ENCODE measurements around the gene ALDOB. TPM values are rescaled to one million over a fixed set of nuclear protein-coding genes. Genes with fewer than 3 reads are reported as not detected.

The ALDOB gene
- total and polyA plus RNA-seq, 3 experiments from 2014 or later = not detected

DNA sequence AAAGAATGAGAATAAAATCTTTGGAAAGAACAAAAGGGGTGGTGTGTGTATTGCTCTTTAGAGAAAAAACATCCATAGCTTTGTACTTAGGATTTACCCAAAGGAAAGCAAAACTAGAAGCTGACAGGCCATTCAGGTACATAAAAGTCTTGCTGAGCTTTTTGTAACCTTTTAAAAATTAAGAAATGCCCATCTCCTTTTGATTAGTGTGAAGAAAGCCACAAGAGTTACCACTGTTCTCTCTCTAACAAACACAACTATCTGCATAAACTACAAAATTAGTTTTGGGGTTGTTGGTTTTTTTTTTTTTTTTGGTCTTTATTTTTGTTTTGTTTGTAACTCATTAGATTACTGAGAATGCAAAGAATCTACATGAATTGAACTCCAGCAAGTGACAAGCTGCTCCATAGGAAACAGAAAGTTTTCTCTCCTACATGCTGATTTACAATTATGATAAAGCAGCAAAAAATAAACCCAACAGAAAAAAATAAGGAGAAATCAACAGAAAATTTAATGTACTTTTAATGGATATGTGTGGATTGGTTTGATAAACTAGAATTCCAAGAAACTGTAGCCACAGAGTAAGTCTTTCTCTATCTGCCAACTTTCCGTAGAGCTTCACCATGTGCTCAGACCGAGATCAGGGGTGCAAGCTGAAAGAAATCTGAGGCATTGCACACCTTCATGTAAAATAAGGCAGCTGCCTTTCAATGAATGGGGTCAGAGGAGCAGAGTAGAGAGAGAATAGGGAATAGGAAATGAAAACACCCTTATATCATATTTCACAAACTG, 63.1 kb downstream of the ALDOB start:
- Mint-ChIP-seq H3K4me1 (no peaks in the 10 kb centered on the region), H3K4me3 (no peak overlapping the region), H3K36me3 (peaks cover 0 to 11% (median 0%) of the 10 kb centered on the region in 3 donors), H3K9me3 (peaks cover 0 to 10% (median 0%) of the 10 kb centered on the region in 5 donors), H3K27me3 (peaks cover 6 to 46% of the 10 kb centered on the region in 2 donors), H3K27ac (no peak overlapping the region)
- H3K4me1 ChIP-seq (ENCODE audit: insufficient read depth, low read length) = no peaks in the 10 kb centered on the region
- POLR2A ChIA-PET = no interaction called here
- H3K9me3 ChIP-seq (ENCODE audit: low read length) = no peaks in the 10 kb centered on the region
- H3K4me3 ChIP-seq (ENCODE audit: low read length) = no peak overlapping the region
- CTCF ChIA-PET = no interaction called here
- DNase-seq = no peak
- H3K27me3 ChIP-seq (ENCODE audit: insufficient read depth, low read length, poor library complexity, severe bottlenecking) = no peaks in the 10 kb centered on the region
- H3K36me3 ChIP-seq (ENCODE audit: insufficient read depth, low read length) = no peaks in the 10 kb centered on the region
- no peak overlapping the region for H3K27ac ChIP-seq (ENCODE audit: low read depth, low read length)

DNA sequence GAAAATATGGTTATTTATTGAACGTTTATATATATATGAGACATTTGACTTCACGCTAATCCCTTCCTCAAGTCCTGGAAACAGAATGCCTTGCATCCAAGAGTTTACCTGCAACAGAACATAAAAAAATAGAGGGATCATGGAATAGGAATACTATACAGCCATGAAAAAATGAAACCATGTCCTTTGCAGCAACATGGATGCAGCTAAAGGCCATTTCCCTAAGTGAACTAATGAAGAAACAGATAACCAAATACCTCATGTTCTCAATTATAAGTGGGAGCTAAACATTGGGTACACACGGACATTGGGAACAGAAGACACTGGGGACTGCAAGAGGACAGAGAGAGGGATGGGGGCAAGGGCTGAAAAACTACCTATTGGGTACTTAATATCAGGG, 63.8 kb downstream of the ALDOB start:
- no peaks in the 10 kb centered on the region for H3K9me3 ChIP-seq (ENCODE audit: low read length)
- no peaks in the 10 kb centered on the region for H3K4me1 Mint-ChIP-seq
- H3K4me1 ChIP-seq (ENCODE audit: insufficient read depth, low read length) = no peaks in the 10 kb centered on the region
- no peak for DNase-seq
- ChIA-PET CTCF (no interaction called here), POLR2A (no interaction called here)
- peaks cover 1 to 45% of the 10 kb centered on the region in 2 donors for H3K27me3 Mint-ChIP-seq
- no peaks in the 10 kb centered on the region for H3K27me3 ChIP-seq (ENCODE audit: insufficient read depth, low read length, poor library complexity, severe bottlenecking)
- no peak overlapping the region for H3K27ac ChIP-seq (ENCODE audit: low read depth, low read length)
- no peaks in the 10 kb centered on the region for H3K36me3 ChIP-seq (ENCODE audit: insufficient read depth, low read length)
- H3K4me3 Mint-ChIP-seq = no peak overlapping the region
- no peak overlapping the region for H3K27ac Mint-ChIP-seq
- peaks cover 0 to 10% (median 0%) of the 10 kb centered on the region in 5 donors for H3K9me3 Mint-ChIP-seq
- no peak overlapping the region for H3K4me3 ChIP-seq (ENCODE audit: low read length)
- H3K36me3 Mint-ChIP-seq = peaks cover 0 to 10% (median 0%) of the 10 kb centered on the region in 3 donors

Other genes with a start within 250 kb of the ALDOB start
- not detected for gene BAAT, start 50.8 kb downstream of the ALDOB start, total RNA-seq
- 0.12 TPM for gene BAAT, start 50.8 kb downstream of the ALDOB start, polyA plus RNA-seq
- gene MRPL50, start 37.2 kb downstream of the ALDOB start, total RNA-seq = 10 to 100 TPM; 16.2 to 16.4 TPM
- gene MRPL50, start 37.2 kb downstream of the ALDOB start, polyA plus RNA-seq = 13.0 TPM
- 1 to 10 TPM; 9.7 to 9.9 TPM for gene ZNF189, start 36.9 kb downstream of the ALDOB start, total RNA-seq
- 2.9 TPM for gene ZNF189, start 36.9 kb downstream of the ALDOB start, polyA plus RNA-seq
- gene RNF20, start 98.1 kb upstream of the ALDOB start, total RNA-seq = 10 to 100 TPM; 46.8 to 53.5 TPM
- 42.5 TPM for gene RNF20, start 98.1 kb upstream of the ALDOB start, polyA plus RNA-seq
- gene PPP3R2, start 159.2 kb upstream of the ALDOB start, total RNA-seq = not detected
- gene PPP3R2, start 159.2 kb upstream of the ALDOB start, polyA plus RNA-seq = not detected